Endothelial cell of umbilical vein (primary cell): Measurements from ENCODE around the gene SPAG7.

Source experiments
- FOS ChIP-seq: IDR thresholded peaks from 2 replicates; pipeline ENCODE4 v1.6.1; 2011; ENCODE audit warnings: mild to moderate bottlenecking, low read length, moderate library complexity, borderline replicate concordance; ENCODE audit not compliant: insufficient read depth
- POLR2AphosphoS5 ChIP-seq: IDR thresholded peaks from 2 replicates; pipeline ENCODE4 v1.6.1; 2012; ENCODE audit warnings: low read depth, mild to moderate bottlenecking, control low read depth, low read length, moderate library complexity; ENCODE audit not compliant: insufficient read depth
- TF ChIP-seq, protein P1 (sequence below), 2 donors: IDR thresholded peaks; 1 replicate in 1 of 2; 2 replicates in 1 of 2; pipeline ENCODE4 v1.5.1; 2011; ENCODE audit warnings: low read length in 2 of 2, mild to moderate bottlenecking in 2 of 2, moderate library complexity in 2 of 2, control low read depth in 1 of 2, inconsistent platforms in 1 of 2, low read depth in 1 of 2; ENCODE audit not compliant: insufficient read depth in 1 of 2; ENCODE audit errors: extremely low read depth in 1 of 2

DNA sequence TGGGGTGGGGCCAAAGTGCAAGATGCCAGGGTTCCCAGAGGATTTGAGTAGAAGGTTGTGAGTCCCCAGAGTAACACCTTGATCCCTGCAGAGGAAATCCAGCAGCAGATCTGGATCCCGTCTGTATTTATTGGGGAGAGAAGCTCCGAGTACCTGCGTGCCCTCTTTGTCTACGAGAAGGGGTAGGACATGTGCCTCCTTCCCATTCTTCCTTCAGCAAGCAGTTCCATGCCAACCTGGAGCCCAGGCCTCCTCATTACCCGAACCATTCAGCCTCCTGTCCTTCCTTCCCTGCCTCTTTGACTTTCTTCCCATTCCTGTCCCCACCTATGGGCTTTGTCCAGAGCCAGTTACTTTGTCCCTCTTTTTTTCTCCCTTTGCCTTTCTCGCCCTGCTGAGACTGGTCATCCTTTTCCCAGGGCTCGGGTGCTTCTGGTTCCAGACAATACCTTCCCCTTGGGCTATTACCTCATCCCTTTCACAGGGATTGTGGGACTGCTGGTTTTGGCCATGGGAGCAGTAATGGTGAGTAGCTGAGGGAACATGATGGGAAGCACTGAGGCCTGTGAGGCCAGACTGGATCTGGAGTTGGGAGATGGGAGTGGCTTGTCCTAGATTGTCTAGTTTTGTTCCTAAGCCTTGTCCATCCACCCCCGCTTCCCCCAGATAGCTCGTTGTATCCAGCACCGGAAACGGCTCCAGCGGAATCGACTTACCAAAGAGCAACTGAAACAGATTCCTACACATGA, 24.7 kb downstream of the SPAG7 start:
- TF ChIP-seq, protein P1, sequence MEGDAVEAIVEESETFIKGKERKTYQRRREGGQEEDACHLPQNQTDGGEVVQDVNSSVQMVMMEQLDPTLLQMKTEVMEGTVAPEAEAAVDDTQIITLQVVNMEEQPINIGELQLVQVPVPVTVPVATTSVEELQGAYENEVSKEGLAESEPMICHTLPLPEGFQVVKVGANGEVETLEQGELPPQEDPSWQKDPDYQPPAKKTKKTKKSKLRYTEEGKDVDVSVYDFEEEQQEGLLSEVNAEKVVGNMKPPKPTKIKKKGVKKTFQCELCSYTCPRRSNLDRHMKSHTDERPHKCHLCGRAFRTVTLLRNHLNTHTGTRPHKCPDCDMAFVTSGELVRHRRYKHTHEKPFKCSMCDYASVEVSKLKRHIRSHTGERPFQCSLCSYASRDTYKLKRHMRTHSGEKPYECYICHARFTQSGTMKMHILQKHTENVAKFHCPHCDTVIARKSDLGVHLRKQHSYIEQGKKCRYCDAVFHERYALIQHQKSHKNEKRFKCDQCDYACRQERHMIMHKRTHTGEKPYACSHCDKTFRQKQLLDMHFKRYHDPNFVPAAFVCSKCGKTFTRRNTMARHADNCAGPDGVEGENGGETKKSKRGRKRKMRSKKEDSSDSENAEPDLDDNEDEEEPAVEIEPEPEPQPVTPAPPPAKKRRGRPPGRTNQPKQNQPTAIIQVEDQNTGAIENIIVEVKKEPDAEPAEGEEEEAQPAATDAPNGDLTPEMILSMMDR (IDR thresholded peaks at IDR 0.05; ENCODE audit: extremely low read depth in 1 of 2, insufficient read depth in 1 of 2, low read depth in 1 of 2, low read length in 2 of 2) = no peak
- TF ChIP-seq FOS = no peak
- peak; percentile 62 for TF ChIP-seq POLR2AphosphoS5
